GM12801 (cell line): ENCODE measurements around the gene LLGL2.

ENCODE experiments used
- CTCF ChIP-seq: IDR thresholded peaks from one replicate; pipeline ENCODE4 v1.5.1; 2011; ENCODE audit warnings: control low read depth; ENCODE audit not compliant: insufficient read length; ENCODE audit errors: extremely low read depth

Gene LLGL2

GRCh38 chr17:75552425-75553294 lies 27.2 kb downstream of the LLGL2 start:
- TF ChIP-seq CTCF, result no peak

DNA sequence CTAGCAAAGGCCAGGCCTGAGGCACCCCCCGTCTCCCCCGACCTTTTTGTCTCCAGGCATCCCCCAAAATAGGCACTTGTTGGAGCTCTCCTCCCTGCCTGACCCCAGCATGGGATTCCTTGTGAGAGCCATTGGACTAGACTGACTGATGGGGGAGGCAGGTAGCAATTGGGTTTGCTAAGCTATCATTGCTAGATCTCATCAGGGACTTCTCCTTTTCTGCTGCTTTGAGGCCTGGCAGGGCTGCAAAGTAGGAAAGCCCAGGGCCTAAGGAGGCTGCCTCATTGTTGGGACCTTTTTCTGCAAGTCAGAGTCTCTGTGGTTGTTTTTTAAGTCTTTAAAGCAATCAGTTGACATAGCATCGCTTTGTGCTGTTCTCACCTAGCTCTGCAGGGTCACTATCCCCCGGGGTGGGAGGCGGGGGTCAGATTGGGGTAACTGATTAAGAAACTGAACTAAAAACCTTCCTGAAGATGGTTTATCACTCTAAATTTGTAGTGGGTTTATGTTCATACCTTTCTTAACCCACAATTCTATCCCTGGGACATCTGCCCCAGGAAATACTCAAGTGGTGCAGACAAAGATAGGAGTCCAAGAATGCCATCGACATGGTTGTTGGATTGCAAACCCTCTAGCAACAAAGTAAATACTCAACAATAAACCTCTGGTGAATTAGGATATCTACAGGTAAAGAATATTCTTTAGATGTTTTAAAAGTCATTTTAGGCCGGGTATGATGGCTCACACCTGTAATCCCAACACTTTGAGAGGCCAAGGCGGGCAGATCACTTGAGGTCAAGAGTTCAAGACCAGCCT lies 28.0 kb downstream of the LLGL2 start:
- TF ChIP-seq CTCF, result no peak

DNA sequence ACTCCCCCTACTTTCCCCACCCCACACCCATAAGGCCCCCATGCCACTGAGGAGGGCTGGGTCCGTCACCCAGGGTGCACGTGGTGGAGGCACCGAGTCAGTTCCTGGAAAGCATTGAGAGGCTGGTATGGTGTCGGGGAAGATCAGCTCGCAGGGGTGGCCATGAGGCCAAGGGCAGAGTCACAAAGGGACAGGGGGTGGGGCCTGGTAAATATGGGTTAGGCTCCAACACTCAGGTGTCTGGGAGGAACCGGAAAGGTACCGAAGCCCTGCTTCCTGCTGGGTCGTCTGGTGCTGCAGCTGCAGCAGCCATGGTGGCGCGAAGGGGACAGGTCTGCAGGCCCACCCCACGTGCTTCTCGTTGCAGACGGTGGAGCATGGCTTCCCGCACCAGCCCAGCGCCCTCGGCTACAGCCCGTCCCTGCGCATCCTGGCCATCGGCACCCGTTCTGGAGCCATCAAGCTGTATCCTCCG lies 30.2 kb downstream of the LLGL2 start:
- TF ChIP-seq CTCF, result no peak

DNA sequence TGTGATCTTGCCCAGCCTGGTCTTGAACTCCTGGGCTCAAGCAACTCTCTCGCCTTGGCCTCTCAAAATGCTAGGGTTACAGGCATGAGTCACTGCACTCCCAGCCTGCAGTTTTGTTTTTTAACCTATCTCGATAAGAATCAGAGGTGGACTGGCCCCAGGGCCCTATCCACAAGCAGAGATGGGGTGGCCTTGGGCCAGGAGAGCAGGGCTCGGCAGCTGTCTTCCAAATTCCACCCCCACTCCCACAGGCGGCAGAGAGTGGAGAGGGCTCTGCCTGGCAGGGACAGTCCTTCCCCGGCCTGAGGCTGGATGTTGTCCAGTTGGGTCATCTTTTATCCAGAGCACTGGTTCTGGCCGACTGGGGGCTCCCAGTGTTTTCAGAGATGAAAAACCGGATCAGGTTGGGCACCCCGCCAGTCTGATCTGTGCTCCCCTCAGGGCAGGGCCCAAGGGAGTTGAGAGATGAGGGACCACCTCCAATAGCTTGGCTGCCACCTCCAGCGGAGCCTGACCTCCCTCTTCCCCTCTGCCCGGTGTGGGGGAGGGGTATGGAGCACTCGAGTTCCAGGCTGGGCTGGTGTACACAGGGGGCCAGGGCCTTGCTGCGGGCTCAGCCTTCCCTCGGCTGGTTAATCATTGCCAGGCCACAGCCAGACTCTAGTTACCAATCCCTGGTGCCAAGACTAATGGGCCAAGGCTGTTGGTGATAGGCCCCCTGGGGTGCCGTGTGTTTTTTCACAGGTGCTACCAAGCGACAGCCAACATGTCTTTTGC lies 31.8 kb downstream of the LLGL2 start:
- TF ChIP-seq CTCF, result no peak

DNA sequence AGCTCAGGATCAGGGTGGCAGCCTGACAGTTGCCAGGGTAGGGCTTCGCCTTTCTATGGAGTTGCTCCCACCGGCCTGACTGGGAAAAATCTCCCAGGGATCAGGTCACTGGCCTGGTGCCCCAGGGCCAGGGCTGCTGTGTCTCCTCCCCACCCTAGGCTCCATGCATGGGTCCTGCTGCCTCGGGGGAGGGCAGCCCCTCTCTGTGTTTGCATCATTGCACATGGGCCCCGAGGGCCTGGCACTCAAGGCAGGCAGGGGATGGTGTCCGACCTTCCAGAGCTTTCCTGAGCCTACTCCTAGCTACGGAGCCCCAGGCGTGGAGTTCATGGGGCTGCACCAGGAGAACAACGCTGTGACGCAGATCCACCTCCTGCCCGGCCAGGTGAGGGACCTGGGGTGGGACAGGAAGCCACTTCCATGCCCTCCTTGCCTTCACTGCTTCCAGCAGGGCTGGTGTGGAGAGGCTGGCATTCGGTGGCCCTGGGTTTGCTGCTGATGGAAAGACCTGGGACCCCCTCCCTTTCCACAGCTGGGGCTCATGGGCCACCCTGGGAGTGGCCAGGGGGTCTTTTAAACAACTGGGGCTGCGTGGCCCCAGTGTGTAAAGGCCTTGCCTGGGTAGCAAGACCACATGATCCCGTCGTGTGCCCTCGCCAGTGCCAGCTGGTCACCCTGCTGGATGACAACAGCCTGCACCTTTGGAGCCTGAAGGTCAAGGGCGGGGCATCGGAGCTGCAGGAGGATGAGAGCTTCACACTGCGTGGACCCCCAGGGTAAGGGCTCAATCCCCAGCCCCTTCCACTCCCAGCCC lies 32.6 kb downstream of the LLGL2 start:
- TF ChIP-seq CTCF, result no peak

DNA sequence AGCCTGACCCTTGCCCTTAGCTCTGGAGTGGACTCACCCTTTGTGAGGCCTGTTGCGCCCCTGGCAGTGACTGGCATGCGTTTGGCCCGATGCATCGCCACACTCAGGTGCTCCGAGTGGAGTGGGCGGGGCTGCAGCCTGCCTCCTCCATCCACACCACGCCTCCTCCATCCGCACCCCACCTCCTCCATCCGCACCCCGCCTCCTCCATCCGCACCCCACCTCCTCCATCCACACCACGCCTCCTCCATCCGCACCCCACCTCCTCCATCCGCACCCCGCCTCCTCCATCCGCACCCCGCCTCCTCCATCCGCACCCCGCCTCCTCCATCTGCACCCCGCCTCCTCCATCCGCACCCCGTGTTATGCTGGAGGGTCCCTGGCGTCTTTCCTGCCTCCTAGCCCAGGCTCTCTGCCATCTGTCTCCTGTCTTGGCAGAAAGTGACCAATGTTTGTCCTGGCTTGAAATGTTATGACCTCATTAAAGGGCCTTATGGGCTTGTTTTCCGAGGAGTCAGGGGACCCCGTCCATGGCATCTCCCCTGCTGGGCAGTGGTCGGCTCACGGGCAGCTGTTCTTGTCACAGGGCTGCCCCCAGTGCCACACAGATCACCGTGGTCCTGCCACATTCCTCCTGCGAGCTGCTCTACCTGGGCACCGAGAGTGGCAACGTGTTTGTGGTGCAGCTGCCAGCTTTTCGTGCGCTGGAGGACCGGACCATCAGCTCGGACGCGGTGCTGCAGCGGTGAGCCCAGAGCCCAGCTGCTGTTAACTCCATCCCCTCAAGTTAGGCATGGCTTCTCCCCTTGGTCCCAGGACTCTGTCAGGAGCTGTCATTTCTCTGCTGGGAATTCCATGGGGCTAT lies 33.4 kb downstream of the LLGL2 start:
- TF ChIP-seq CTCF, result no peak
